WTC11 (cell line): ENCODE data around the gene GAL3ST2. TPM values are rescaled to one million over a fixed set of nuclear protein-coding genes. Genes with fewer than 3 reads are reported as not detected.

Source experiments
- ATAC-seq: fragments of 200-7000 bp; cut with Tn5 transposase; 2 replicates; pipeline ENCODE4 v1.10.0; 2021; ENCODE audit warnings: mild to moderate bottlenecking, moderate library complexity
- CTCF ChIA-PET: fragments of 300-600 bp; sonication (Branson Sonifier 250); formaldehyde crosslinking; loops from one replicate; lab custom pipeline; 2021; ENCODE audit warnings: antibody characterized with exemption; lab: Charles Lee
- POLR2A ChIA-PET: fragments of 350-600 bp; sonication (Branson Sonifier 250); formaldehyde crosslinking; loops from one replicate; lab custom pipeline; 2021; ENCODE audit warnings: antibody characterized with exemption; lab: Charles Lee
- DNase-seq: peaks from one replicate; pipeline ENCODE4 v3.0.0; 2021; ENCODE audit warnings: low spot score
- H3K27ac Mint-ChIP-seq: 2 replicates; pipeline ENCODE4 v1.8.0; 2021; ENCODE audit warnings: mixed read lengths
- H3K27me3 Mint-ChIP-seq: 2 replicates; pipeline ENCODE4 v1.8.0; 2021; ENCODE audit warnings: low read depth, mild to moderate bottlenecking, moderate library complexity, mixed read lengths
- H3K36me3 Mint-ChIP-seq: 2 replicates; pipeline ENCODE4 v1.8.0; 2021; ENCODE audit warnings: mixed read lengths
- H3K4me1 Mint-ChIP-seq: 2 replicates; pipeline ENCODE4 v1.8.0; 2022; ENCODE audit warnings: mixed read lengths
- H3K4me3 Mint-ChIP-seq: 2 replicates; pipeline ENCODE4 v1.8.0; 2021; ENCODE audit warnings: mild to moderate bottlenecking, moderate library complexity, mixed read lengths
- H3K9me3 Mint-ChIP-seq: 2 replicates; pipeline ENCODE4 v1.8.0; 2021; ENCODE audit warnings: mixed read lengths
- AFF4 ChIP-seq: sonication (generic); formaldehyde crosslinking; IDR thresholded peaks from 2 replicates; pipeline ENCODE4 v1.8.1; 2023; ENCODE audit warnings: mild to moderate bottlenecking, missing genetic modification reagents, borderline replicate concordance
- ATF3 ChIP-seq: sonication (generic); formaldehyde crosslinking; conservative IDR thresholded peaks from 2 replicates; pipeline ENCODE4 v1.8.1; 2022; ENCODE audit warnings: mild to moderate bottlenecking, missing genetic modification reagents
- ATF6 ChIP-seq: sonication (generic); formaldehyde crosslinking; IDR thresholded peaks from 2 replicates; pipeline ENCODE4 v1.8.1; 2023; ENCODE audit warnings: mild to moderate bottlenecking, missing genetic modification reagents
- CBFB ChIP-seq: sonication (generic); formaldehyde crosslinking; IDR thresholded peaks from 2 replicates; pipeline ENCODE4 v1.8.1; 2022; ENCODE audit warnings: mild to moderate bottlenecking, low read depth, missing genetic modification reagents
- CREB1 ChIP-seq: sonication (generic); formaldehyde crosslinking; IDR thresholded peaks from 2 replicates; pipeline ENCODE4 v1.8.0; 2023; ENCODE audit warnings: mild to moderate bottlenecking, missing genetic modification reagents
- ELF4 ChIP-seq: sonication (generic); formaldehyde crosslinking; IDR thresholded peaks from 2 replicates; pipeline ENCODE4 v1.8.1; 2022; ENCODE audit warnings: low read depth, mild to moderate bottlenecking, moderate library complexity, missing genetic modification reagents
- ERG ChIP-seq: fragments of 250-450 bp; sonication (Bioruptor Pico); IDR thresholded peaks from 2 replicates; pipeline ENCODE4 v1.8.0; 2021; ENCODE audit warnings: mild to moderate bottlenecking
- ETV6 ChIP-seq: sonication (generic); formaldehyde crosslinking; IDR thresholded peaks from 2 replicates; pipeline ENCODE4 v1.8.1; 2022; ENCODE audit warnings: mild to moderate bottlenecking, missing genetic modification reagents
- FOXK1 ChIP-seq: sonication (generic); formaldehyde crosslinking; IDR thresholded peaks from 2 replicates; pipeline ENCODE4 v1.8.0; 2022; ENCODE audit warnings: mild to moderate bottlenecking, moderate library complexity, missing genetic modification reagents
- GABPB1 ChIP-seq: sonication (generic); formaldehyde crosslinking; IDR thresholded peaks from 2 replicates; pipeline ENCODE4 v1.8.1; 2023; ENCODE audit warnings: mild to moderate bottlenecking, missing genetic modification reagents
- HMGA2 ChIP-seq: fragments of 250-450 bp; sonication (Bioruptor Pico); IDR thresholded peaks from 2 replicates; pipeline ENCODE4 v1.4.0; 2021; ENCODE audit warnings: mild to moderate bottlenecking, moderate library complexity
- IRF2 ChIP-seq: sonication (generic); formaldehyde crosslinking; IDR thresholded peaks from 2 replicates; pipeline ENCODE4 v1.8.0; 2022; ENCODE audit warnings: low read depth, missing genetic modification reagents, borderline replicate concordance
- MXD4 ChIP-seq: fragments of 250-450 bp; sonication (Bioruptor Pico); IDR thresholded peaks from 2 replicates; pipeline ENCODE4 v1.8.0; 2021; ENCODE audit warnings: mild to moderate bottlenecking, moderate library complexity, borderline replicate concordance
- RORB ChIP-seq: fragments of 250-450 bp; sonication (Bioruptor Pico); IDR thresholded peaks from 2 replicates; pipeline ENCODE4 v1.9.0; 2021; ENCODE audit warnings: mild to moderate bottlenecking
- SMAD4 ChIP-seq: sonication (generic); formaldehyde crosslinking; IDR thresholded peaks from 2 replicates; pipeline ENCODE4 v1.8.0; 2022; ENCODE audit warnings: mild to moderate bottlenecking, missing genetic modification reagents
- SOX15 ChIP-seq: fragments of 250-450 bp; sonication (Bioruptor Pico); IDR thresholded peaks from 2 replicates; pipeline ENCODE4 v1.9.0; 2021; ENCODE audit warnings: mild to moderate bottlenecking
- STAT6 ChIP-seq: sonication (generic); formaldehyde crosslinking; conservative IDR thresholded peaks from 2 replicates; pipeline ENCODE4 v1.8.1; 2023; ENCODE audit warnings: mild to moderate bottlenecking, low read depth, missing genetic modification reagents, moderate library complexity
- TCF7 ChIP-seq: sonication (generic); formaldehyde crosslinking; IDR thresholded peaks from 2 replicates; pipeline ENCODE4 v1.8.0; 2022; ENCODE audit warnings: mild to moderate bottlenecking, low read depth, missing genetic modification reagents, moderate library complexity
- TEAD4 ChIP-seq: sonication (generic); formaldehyde crosslinking; IDR thresholded peaks from 2 replicates; pipeline ENCODE4 v1.8.0; 2022; ENCODE audit warnings: mild to moderate bottlenecking, missing genetic modification reagents
- ZBTB21 ChIP-seq: sonication (generic); formaldehyde crosslinking; IDR thresholded peaks from 2 replicates; pipeline ENCODE4 v1.8.1; 2023; ENCODE audit warnings: mild to moderate bottlenecking, missing genetic modification reagents, borderline replicate concordance
- ZNF423 ChIP-seq: fragments of 250-450 bp; sonication (Bioruptor Pico); IDR thresholded peaks from 2 replicates; pipeline ENCODE4 v2.1.2; 2022; ENCODE audit warnings: mild to moderate bottlenecking, moderate library complexity
- ZNF425 ChIP-seq: fragments of 250-450 bp; sonication (Bioruptor Pico); conservative IDR thresholded peaks from 2 replicates; pipeline ENCODE4 v1.9.0; 2021; ENCODE audit warnings: mild to moderate bottlenecking
- ZNF671 ChIP-seq: fragments of 250-450 bp; sonication (Bioruptor Pico); IDR thresholded peaks from 2 replicates; pipeline ENCODE4 v1.8.0; 2021; ENCODE audit warnings: mild to moderate bottlenecking
- total RNA-seq: library from RNA; stranded (reverse); gene quantifications from 3 replicates; pipeline ENCODE4 v1.2.3, GENCODE V29; 2021

Gene GAL3ST2
- total RNA-seq, 1 experiment from 2014 or later, result 0.98 TPM

- CTCF ChIA-PET, result no interaction called here
- no peak for DNase-seq
- ATAC-seq, result no peak
- Mint-ChIP-seq H3K27ac (no peak overlapping the region), H3K36me3 (no peaks in the 10 kb centered on the region), H3K4me3 (no peak overlapping the region), H3K27me3 (no peaks in the 10 kb centered on the region), H3K4me1 (peaks cover 17% of the 10 kb centered on the region), H3K9me3 (no peaks in the 10 kb centered on the region)
- TF ChIP-seq SMAD4 (no peak), SOX15 (CRISPR knock-in tag) (no peak), STAT6 (no peak), ETV6 (no peak), ZNF425 (CRISPR knock-in tag) (no peak), ATF6 (no peak), CBFB (no peak), ZBTB21 (no peak), ERG (no peak)
- POLR2A ChIA-PET, result no interaction called here
Measured at GRCh38 chr2:241768251-241768711, 8.3 kb upstream of the GAL3ST2 start.

- Mint-ChIP-seq H3K27me3 (no peaks in the 10 kb centered on the region), H3K9me3 (no peaks in the 10 kb centered on the region), H3K4me1 (peaks cover 17% of the 10 kb centered on the region), H3K27ac (no peak overlapping the region), H3K36me3 (no peaks in the 10 kb centered on the region), H3K4me3 (no peak overlapping the region)
- DNase-seq (no peak), ATAC-seq (no peak)
- ChIA-PET CTCF (no interaction called here), POLR2A (no interaction called here)
- TF ChIP-seq HMGA2 (CRISPR knock-in tag) (no peak), FOXK1 (no peak), AFF4 (CRISPR knock-in tag) (no peak), ZNF671 (CRISPR knock-in tag) (no peak), TCF7 (CRISPR knock-in tag) (no peak), MXD4 (CRISPR knock-in tag) (no peak), CREB1 (CRISPR knock-in tag) (no peak), ELF4 (CRISPR knock-in tag) (no peak), ZBTB21 (no peak), GABPB1 (CRISPR knock-in tag) (no peak), ZNF425 (CRISPR knock-in tag) (no peak), IRF2 (CRISPR knock-in tag) (no peak), ATF3 (CRISPR knock-in tag) (no peak), RORB (CRISPR knock-in tag) (no peak), TEAD4 (CRISPR knock-in tag) (no peak), ZNF423 (no peak)
Measured at GRCh38 chr2:241768850-241769249, 7.8 kb upstream of the GAL3ST2 start.
